ENCODE data around the gene KIF19.

The KIF19 gene

DNA sequence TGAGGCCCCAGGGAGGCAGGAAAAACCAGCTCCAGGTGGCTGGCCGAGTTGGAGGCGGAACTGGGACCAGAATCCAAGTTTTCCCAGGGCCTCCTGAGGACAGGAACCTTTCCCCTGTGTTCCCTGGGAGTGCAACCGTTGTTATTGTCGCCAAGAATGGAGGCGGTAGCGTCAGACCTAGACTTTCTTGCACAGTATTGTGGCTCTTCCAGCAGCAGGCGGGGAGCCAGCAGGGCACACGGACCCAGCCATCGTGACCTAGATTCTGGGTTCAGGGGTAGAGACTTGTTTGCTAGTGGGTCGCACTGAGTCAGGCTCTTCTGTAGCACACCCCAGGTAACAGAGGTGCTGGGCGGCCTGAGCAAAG is 667 bp upstream of the KIF19 start:
- H3K27me3 ChIP-seq (ENCODE audit: insufficient read depth, poor library complexity, severe bottlenecking), result peaks cover 34% of the 10 kb centered on the region
- TF ChIP-seq POLR2AphosphoS5 (IDR thresholded peaks at IDR 0.05; ENCODE audit: low read depth), result no peak
- TF ChIP-seq, protein P1, sequence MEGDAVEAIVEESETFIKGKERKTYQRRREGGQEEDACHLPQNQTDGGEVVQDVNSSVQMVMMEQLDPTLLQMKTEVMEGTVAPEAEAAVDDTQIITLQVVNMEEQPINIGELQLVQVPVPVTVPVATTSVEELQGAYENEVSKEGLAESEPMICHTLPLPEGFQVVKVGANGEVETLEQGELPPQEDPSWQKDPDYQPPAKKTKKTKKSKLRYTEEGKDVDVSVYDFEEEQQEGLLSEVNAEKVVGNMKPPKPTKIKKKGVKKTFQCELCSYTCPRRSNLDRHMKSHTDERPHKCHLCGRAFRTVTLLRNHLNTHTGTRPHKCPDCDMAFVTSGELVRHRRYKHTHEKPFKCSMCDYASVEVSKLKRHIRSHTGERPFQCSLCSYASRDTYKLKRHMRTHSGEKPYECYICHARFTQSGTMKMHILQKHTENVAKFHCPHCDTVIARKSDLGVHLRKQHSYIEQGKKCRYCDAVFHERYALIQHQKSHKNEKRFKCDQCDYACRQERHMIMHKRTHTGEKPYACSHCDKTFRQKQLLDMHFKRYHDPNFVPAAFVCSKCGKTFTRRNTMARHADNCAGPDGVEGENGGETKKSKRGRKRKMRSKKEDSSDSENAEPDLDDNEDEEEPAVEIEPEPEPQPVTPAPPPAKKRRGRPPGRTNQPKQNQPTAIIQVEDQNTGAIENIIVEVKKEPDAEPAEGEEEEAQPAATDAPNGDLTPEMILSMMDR (IDR thresholded peaks at IDR 0.05; ENCODE audit: insufficient read depth, low read length), result no peak
- TF ChIP-seq SPI1 (IDR thresholded peaks at IDR 0.05; ENCODE audit: borderline replicate concordance, low read depth), result no peak
- TF ChIP-seq, protein P2, sequence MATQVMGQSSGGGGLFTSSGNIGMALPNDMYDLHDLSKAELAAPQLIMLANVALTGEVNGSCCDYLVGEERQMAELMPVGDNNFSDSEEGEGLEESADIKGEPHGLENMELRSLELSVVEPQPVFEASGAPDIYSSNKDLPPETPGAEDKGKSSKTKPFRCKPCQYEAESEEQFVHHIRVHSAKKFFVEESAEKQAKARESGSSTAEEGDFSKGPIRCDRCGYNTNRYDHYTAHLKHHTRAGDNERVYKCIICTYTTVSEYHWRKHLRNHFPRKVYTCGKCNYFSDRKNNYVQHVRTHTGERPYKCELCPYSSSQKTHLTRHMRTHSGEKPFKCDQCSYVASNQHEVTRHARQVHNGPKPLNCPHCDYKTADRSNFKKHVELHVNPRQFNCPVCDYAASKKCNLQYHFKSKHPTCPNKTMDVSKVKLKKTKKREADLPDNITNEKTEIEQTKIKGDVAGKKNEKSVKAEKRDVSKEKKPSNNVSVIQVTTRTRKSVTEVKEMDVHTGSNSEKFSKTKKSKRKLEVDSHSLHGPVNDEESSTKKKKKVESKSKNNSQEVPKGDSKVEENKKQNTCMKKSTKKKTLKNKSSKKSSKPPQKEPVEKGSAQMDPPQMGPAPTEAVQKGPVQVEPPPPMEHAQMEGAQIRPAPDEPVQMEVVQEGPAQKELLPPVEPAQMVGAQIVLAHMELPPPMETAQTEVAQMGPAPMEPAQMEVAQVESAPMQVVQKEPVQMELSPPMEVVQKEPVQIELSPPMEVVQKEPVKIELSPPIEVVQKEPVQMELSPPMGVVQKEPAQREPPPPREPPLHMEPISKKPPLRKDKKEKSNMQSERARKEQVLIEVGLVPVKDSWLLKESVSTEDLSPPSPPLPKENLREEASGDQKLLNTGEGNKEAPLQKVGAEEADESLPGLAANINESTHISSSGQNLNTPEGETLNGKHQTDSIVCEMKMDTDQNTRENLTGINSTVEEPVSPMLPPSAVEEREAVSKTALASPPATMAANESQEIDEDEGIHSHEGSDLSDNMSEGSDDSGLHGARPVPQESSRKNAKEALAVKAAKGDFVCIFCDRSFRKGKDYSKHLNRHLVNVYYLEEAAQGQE (IDR thresholded peaks at IDR 0.05; ENCODE audit: insufficient replicate concordance, low read depth), result no peak
- TF ChIP-seq GABPA (IDR thresholded peaks at IDR 0.05; ENCODE audit: low read depth), result no peak
- H3K27ac ChIP-seq (replicated peaks), result no peak overlapping the region
- DNase-seq (ENCODE audit: low read depth in 1 of 2, low spot score in 1 of 2), result no peak
- no peak overlapping the region for H3K4me3 ChIP-seq (replicated peaks; ENCODE audit: insufficient read depth, low read length)

DNA sequence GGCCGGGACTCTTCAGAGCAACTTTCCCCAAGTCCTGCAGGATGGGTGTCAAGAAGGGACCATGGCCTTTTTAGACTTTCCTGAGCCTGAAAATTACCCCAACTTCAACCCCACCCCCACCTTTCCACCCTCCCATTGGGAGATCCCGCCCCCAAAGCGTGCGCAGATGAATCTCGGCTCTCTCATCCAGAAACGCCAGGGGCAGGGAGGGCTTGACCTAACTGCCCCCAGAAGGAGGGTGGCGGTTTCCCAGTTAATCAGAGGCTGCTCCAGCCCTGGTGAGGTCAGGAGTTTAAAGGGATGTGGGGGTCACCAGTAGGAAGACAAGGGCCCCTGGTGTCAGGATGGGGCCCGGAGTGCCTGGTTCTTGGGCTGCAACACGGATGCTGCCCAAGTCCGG is 480 bp downstream of the KIF19 start:
- peaks cover 37% of the 10 kb centered on the region for H3K27me3 ChIP-seq (ENCODE audit: insufficient read depth, poor library complexity, severe bottlenecking)
- no peak for TF ChIP-seq GABPA (IDR thresholded peaks at IDR 0.05; ENCODE audit: low read depth)
- TF ChIP-seq POLR2AphosphoS5 (IDR thresholded peaks at IDR 0.05; ENCODE audit: low read depth), result no peak
- no peak for TF ChIP-seq SPI1 (IDR thresholded peaks at IDR 0.05; ENCODE audit: borderline replicate concordance, low read depth)
- TF ChIP-seq, protein P2 (IDR thresholded peaks at IDR 0.05; ENCODE audit: insufficient replicate concordance, low read depth), result no peak
- TF ChIP-seq, protein P1 (IDR thresholded peaks at IDR 0.05; ENCODE audit: insufficient read depth, low read length), result no peak
- no peak overlapping the region for H3K27ac ChIP-seq (replicated peaks)
- H3K4me3 ChIP-seq (replicated peaks; ENCODE audit: insufficient read depth, low read length), result no peak overlapping the region
- no peak for DNase-seq (ENCODE audit: low read depth in 1 of 2, low spot score in 1 of 2)

DNA sequence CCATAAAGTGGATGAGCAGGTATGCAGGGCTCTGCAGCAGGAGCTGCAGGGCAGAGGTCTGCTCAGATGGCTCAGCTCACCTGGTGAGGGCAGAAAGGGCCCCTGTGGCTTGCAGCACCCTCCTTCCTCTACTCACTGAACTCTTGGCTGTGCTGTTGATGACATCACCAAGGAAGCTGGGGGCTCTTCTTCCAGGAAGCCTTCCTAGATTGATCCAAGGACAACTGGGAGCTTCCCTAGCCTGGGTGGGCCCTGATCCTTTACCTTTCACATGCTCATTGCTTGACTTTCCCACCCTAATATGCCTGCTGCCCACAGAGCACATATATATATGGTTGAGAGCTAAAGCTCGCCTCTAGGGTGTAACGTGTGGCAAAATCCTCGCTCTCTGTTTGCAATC is 2.5 kb downstream of the KIF19 start:
- no peak overlapping the region for H3K27ac ChIP-seq (replicated peaks)
- DNase-seq (ENCODE audit: low read depth in 1 of 2, low spot score in 1 of 2), result no peak
- H3K4me3 ChIP-seq (replicated peaks; ENCODE audit: insufficient read depth, low read length), result no peak overlapping the region
- TF ChIP-seq POLR2AphosphoS5 (IDR thresholded peaks at IDR 0.05; ENCODE audit: low read depth), result no peak
- TF ChIP-seq SPI1 (IDR thresholded peaks at IDR 0.05; ENCODE audit: borderline replicate concordance, low read depth), result no peak
- TF ChIP-seq, protein P2 (IDR thresholded peaks at IDR 0.05; ENCODE audit: insufficient replicate concordance, low read depth), result no peak
- no peak for TF ChIP-seq GABPA (IDR thresholded peaks at IDR 0.05; ENCODE audit: low read depth)
- TF ChIP-seq, protein P1 (IDR thresholded peaks at IDR 0.05; ENCODE audit: insufficient read depth, low read length), result no peak
- peaks cover 31% of the 10 kb centered on the region for H3K27me3 ChIP-seq (ENCODE audit: insufficient read depth, poor library complexity, severe bottlenecking)
